Effector CD8-positive, alpha-beta T cell (primary cell): ENCODE data around the gene SLC4A9.
A peak's percentile ranks its signal among the peaks of the same experiment; 100 is the strongest.
"Not testable (repeated sequence)": the region's sequence is repeated elsewhere in the genome, so short reads cannot be mapped to it uniquely, and the experiment has no call there.

Source experiments
- DNase-seq: peaks from one replicate; lab custom pipeline; 2025; lab: John Stamatoyannopoulos, UW

The SLC4A9 gene

GRCh38 chr5:140399979-140400729, 40.2 kb downstream of the SLC4A9 start:
- no peak for DNase-seq

- DNase-seq = peak; percentile 82
Observed at GRCh38 chr5:140400730-140401361, 40.9 kb downstream of the SLC4A9 start.

GRCh38 chr5:140401362-140402257, 41.6 kb downstream of the SLC4A9 start, which contains the start of gene ANKHD1:
ANKHD1 (plus strand) TSS chr5:140401833; CDS start chr5:140401968, 135 bp downstream.
- DNase-seq = peak; percentile 99

GRCh38 chr5:140402258-140403074, 42.5 kb downstream of the SLC4A9 start:
- DNase-seq = peak; percentile 44

GRCh38 chr5:140403613-140404012, 43.6 kb downstream of the SLC4A9 start:
- no peak for DNase-seq

- DNase-seq = no peak
Observed at GRCh38 chr5:140408750-140409241, 48.8 kb downstream of the SLC4A9 start.

- no peak for DNase-seq
Observed at GRCh38 chr5:140413230-140413629, 53.2 kb downstream of the SLC4A9 start.

- DNase-seq = no peak
Observed at GRCh38 chr5:140417235-140417634, 57.2 kb downstream of the SLC4A9 start.

GRCh38 chr5:140418862-140419520, 59.0 kb downstream of the SLC4A9 start:
- no peak for DNase-seq

GRCh38 chr5:140420226-140420570, 60.2 kb downstream of the SLC4A9 start:
- DNase-seq = no peak

GRCh38 chr5:140420665-140421361, 60.8 kb downstream of the SLC4A9 start:
- no peak for DNase-seq

- not testable (repeated sequence) for DNase-seq
Observed at GRCh38 chr5:140421375-140421774, 61.4 kb downstream of the SLC4A9 start.

- no peak for DNase-seq
Observed at GRCh38 chr5:140423609-140424008, 63.6 kb downstream of the SLC4A9 start.

GRCh38 chr5:140424135-140424534, 64.1 kb downstream of the SLC4A9 start:
- no peak for DNase-seq
